GM18502 (cell line): ENCODE results near the gene PIGT.

ENCODE experiments used
- ATAC-seq: cut with Tn5 transposase; IDR thresholded peaks from one replicate; pipeline ENCODE4 v1.9.1; 2021; ENCODE audit warnings: mild to moderate bottlenecking; ENCODE audit not compliant: unreplicated experiment, poor library complexity

PIGT gene

GRCh38 chr20:45426320-45427016 lies 10.5 kb downstream of the PIGT start:
- no peak for ATAC-seq

GRCh38 chr20:45427236-45428149 lies 11.6 kb downstream of the PIGT start:
- no peak for ATAC-seq

DNA sequence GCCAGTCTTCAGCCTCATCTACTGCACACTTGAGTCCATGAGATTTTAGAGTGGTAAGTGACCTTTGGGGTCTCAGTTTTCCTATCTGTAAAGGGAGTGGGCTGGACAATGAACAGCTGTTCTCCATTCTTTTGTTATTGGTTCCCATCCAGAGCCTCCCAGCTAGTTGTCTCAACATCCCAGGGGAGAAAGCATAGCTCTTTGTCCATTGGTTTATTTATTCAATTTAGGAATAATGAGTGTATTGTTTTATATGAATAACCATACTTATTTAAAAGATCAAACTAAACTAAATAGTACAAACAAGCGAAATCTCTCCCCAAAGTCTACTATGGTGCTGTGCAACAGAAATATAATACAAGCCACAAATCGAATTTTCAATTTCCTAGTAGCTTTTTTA lies 13.7 kb downstream of the PIGT start:
- no peak for ATAC-seq

DNA sequence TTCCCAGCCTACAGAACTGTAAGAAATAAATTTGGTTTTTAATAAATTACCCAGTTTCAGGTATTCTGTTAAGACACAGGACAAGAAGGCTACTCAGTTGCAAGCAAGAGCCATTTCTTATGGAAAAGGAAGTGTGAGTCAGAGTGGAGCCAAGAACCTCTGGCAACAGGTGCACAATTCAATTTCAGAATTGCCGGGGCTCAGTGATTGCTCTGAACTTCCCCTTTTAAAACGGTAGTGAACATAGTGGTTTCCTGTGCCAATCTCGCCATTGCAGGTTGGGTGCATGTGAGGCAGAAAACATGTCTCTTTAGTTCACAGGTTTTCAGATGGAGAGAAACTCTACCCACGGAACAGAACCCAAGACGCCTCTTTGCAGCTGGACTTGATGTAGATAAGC lies 16.4 kb downstream of the PIGT start:
- ATAC-seq = peak; percentile 68

- ATAC-seq = no peak
These were observed 17.4 kb downstream of the PIGT start for GRCh38 chr20:45433316-45433715.

GRCh38 chr20:45433976-45434375 lies 18.0 kb downstream of the PIGT start:
- ATAC-seq = no peak

DNA sequence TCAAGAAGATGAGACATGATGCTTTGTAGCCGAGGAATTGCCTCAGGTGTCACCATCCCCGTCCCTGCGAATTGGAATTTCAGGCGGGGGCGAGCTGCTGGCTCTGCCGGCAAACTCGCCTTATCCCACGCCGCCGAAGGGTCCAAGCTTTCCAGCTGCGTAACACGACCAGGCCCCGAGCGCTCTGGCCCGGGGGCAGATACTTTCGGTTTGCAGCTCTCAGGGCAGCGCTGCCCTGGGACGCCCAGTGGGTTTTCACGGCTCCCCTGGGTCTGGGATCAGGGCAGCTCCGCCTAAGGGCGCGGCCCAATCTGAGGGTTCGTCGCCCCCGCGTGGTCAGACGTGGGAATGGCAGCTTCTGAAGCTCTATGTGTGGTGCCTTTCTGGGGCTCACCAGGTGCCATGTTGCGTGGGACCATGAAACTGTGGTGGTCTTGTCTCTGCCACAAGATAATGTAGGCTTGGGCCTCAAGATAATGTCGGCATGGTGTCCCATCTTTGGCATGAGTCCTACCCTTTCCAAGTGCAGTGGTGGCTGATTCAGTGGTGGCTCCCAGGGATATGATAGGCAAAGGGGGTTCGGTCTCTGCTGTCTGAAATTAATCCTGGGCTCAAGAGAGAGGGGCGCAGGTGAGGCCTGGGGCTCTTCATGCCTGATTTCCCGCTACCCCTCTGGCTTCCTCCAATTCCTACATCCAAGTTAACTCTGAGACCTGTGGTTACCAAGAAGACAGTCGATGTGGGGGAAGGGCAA lies 21.0 kb downstream of the PIGT start:
- peak; percentile 87 for ATAC-seq

GRCh38 chr20:45440424-45440823 lies 24.5 kb downstream of the PIGT start:
- no peak for ATAC-seq

DNA sequence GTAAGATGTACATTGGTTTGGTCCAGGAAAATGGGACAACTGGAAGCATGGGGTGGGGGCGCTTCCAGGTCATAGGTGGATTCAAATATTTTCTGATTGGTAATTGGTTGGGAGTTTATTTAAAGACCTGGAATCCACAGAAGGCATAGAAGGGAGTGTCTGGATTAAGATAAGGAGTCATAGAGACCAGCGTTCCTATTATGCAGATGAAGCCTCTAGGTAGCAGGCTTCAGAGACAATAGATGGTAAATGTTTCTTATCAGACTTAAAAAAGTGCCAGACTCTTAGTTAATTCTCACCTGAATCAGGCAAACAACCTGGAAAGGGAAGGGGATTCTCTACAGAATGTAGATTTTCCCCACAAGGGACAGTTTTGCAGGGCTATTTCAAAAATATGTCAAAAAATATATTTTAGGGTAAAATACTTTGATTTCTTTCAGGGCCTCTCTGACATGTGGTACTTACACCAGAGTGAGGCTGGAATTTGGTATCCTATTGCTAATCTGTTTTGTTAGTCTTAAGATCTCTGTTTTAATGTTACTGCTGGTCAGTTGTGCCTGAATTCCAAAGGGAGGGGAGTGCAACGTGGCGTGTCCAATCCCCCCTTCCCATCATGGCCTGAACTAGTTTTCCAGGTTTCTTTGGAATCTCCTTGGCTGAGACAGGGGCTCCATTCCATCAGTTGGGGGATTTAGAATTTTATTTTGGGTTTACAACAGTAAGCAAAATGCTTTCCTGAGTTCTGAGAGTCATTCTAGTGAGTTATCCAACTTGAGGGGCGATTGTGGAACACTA lies 25.1 kb downstream of the PIGT start:
- ATAC-seq = no peak

DNA sequence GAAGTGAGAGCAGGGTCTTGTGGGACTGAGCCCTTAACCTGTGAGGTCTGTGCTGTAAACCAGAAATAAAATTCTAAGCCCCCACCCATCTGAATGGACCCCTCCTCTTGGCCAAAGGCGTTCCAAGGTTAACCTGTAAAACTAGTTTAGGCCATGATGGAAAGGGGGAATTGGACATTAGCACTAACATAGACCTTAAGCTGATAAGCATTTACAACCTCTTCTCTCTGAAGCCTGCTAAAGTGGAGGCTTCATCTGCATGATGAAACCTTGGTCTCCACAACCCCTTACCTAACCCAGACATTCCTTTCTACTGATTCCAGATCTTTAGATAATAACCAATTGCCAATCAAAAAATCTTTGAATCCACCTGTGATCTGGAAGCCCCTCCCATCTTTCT lies 25.8 kb downstream of the PIGT start:
- no peak for ATAC-seq

DNA sequence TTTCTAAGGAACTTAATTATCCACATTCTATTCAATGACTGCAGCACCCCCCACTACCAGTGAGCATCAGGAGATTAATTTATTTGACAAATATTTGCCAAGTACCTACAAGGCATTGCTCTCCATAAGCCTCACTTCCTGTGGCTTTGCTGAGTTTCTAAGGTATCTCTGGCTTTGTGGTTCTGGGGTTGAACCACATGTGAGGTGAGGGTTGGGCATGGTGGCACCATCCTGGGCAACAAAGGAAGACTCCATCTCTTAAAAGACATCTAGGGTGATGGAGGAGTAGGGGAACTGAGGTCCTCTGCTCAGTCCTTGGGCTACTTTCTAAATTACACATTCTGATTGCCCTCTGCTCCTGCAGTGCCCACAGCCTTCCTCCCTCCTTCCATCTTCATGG lies 28.1 kb downstream of the PIGT start:
- no peak for ATAC-seq

- ATAC-seq = no peak
These were observed 30.0 kb downstream of the PIGT start for GRCh38 chr20:45445805-45446562.

DNA sequence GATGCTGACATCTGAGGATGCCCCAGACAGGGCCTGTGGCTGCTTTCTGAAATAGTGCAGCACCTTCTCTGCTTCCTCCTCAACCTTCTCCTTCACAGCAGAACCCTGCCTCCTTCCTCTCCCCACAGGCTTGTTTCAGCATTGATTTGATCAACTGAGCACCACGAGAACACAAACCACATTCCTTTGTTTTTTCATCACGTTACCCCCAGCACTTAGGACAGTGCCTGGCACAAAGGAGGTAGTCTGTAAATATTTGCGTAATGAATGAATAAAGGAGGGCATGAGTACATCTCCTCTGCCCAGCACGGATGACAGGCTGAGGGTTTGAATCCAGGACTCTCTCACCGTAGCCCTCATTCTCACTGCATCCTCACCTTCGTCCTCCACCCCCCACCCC lies 32.3 kb downstream of the PIGT start:
- ATAC-seq = no peak

DNA sequence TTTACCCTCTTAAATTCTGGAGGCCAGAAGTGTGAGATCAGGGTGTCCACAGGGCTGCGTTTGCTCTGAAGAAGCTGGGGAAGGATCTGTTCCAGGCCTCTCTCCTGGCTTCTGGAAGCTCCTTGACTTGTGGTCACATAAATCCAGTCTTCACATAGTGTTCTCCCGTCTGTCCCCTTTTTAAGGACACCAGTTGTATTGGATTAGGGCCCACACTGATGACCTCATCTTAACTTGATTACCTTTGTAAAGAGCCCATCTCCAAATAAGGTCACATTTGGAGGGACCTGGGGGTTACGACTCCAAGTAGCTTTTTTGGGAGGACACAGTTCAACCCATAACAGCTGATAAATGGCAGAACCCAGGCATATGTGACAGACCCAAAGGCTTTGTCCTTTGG lies 33.6 kb downstream of the PIGT start:
- no peak for ATAC-seq

DNA sequence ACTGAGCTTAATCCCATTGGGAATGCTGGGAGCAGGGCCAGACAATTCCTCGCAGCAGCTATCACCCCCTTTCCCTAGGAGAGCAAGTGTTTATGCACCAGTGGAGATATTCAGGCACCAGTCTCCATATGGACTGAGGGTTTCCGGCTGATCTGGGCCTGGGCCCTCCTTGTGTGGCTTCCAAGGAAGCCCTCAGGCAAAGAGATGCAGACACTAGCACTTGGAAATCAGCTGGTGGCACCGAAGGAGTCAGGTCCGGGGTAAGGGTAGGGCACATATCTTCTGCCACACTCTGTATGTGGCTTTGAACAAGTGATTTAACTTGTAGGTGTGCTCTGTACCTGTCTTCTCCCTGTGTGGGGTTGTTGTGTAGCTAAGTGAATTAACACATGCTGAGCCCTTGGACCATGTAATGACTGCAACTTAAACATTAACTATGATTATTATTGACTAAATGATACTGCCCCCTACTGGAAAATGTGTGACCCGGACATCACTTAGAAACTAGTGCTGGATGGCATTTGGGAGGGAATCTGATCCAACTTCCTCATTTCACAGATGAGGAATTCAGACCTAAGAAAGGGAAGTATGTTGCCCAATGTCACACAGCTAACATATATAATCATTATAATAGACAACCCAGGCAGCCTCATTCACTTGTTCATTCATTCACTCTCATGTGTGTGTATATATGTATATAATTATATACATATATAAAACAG lies 34.3 kb downstream of the PIGT start:
- no peak for ATAC-seq

- no peak for ATAC-seq
These were observed 36.3 kb downstream of the PIGT start for GRCh38 chr20:45452238-45452637.

DNA sequence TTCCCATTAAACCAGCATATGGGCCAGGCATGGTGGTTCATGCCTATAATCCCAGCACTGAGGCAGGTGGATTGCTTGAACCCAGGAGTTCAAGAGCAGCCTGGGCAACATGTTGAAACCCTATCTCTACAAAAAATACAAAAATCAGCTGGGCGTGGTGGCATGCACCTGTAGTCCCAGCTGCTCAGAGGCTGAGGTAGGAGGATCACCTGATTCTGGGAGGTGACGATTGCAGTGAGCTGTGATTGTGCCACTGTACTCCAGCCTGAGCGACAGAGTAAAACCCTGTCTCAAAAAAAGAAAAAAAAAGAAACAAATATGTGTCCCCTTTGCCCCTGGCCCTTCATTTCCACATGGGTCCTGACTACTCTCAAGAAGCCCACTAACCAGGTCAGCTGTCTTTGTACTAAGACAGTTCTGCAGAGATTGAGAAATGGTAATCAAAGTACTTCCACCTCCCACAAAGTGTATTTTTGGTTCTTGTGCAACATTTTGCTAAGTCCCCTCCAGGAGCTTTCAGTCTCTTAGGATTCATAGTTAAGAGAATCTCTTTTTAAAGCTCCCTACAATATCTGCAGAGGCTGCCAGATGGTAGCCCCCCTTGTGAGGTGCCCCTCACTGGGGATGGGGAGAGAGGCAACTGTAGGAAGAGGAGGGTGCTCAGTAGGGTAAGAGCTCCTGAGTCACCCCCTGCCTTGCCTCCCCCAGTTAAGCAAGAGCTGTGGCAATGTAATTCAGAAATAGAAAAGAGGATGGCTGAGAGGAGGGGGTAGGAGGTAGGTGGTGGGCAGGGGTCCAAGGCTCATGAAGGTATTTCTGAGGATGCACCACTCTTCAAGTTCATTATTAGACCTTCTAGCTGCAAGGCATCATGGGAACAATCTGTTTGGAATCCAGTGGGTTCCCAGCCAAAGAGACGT lies 37.1 kb downstream of the PIGT start:
- ATAC-seq = no peak

DNA sequence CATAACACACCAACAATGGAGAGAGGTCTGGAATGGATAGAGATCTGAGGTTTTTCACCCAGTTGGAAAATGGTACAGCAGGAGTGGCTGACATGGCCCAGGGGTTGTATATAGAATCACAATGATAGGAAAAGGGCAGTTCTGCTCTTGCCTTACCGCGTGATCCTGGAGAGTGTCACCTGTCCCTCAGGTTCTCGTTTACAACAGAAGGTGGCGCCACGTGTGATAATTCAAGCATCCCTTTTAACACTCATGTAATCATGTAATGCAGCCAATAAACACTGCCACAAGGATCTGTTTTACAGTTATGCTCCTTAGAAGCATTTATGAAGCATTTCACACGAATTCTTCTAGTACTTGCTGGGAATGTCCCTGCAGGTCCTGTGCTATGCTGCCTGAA lies 40.7 kb downstream of the PIGT start:
- ATAC-seq = no peak
